Measurements from ENCODE around the gene ALG1L2. TPM values are rescaled to one million over a fixed set of nuclear protein-coding genes. Genes with fewer than 3 reads are reported as not detected.
"Not testable (repeated sequence)": the region's sequence is repeated elsewhere in the genome, so short reads cannot be mapped to it uniquely, and the experiment has no call there.

ALG1L2 gene
- polyA plus RNA-seq, 4 donors = 0.07 to 0.69 TPM; not detected in 2

- H3K9me3 ChIP-seq (ENCODE audit: control insufficient read depth in 2 of 2, insufficient read depth in 1 of 2, low read depth in 1 of 2, low read length in 1 of 2); H3K27me3 ChIP-seq (ENCODE audit: control insufficient read depth in 3 of 3, insufficient read depth in 3 of 3, low read length in 3 of 3); H3K4me3 ChIP-seq (ENCODE audit: low read depth in 1 of 3, low read length in 3 of 3); FAIRE-seq; H3K27ac ChIP-seq (ENCODE audit: low read depth in 1 of 3, low read length in 2 of 3); DNase-seq; H3K36me3 ChIP-seq (ENCODE audit: control insufficient read depth in 3 of 3, insufficient read depth in 2 of 3, low read depth in 1 of 3, low read length in 3 of 3); H3K4me1 ChIP-seq (ENCODE audit: control insufficient read depth in 3 of 3, insufficient read depth in 2 of 3, low read depth in 1 of 3, low read length in 2 of 3): not testable (repeated sequence)
- WGBS, 3 donors = 68 to 75% methylated on average over 15 of the region's 15 CpGs; no CpG with 5 or more reads in 1 of the 3 donors
These were observed 23.9 kb upstream of the ALG1L2 start for GRCh38 chr3:130057536-130058266.

DNA sequence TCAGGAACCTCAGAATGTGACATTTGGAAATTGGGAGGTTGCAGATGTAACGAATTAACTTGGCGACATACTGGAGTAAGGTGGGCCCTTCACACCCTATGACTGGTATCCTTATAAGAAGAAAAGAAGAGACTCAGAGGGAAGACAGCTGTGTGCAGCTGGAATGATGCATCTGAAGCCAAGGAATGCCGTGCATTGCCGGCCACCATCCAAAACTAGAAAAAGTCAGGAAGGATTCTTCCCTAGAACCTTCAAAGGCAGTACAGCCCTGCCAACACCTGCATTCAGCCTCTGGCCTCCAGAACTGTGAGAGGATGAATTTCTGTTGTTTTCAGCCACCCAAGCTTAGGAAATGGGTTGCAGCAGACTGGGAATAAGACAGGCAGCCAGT lies 23.4 kb upstream of the ALG1L2 start:
- H3K36me3 ChIP-seq (ENCODE audit: control insufficient read depth in 3 of 3, insufficient read depth in 2 of 3, low read depth in 1 of 3, low read length in 3 of 3); DNase-seq; FAIRE-seq; H3K4me3 ChIP-seq (ENCODE audit: low read depth in 1 of 3, low read length in 3 of 3); H3K4me1 ChIP-seq (ENCODE audit: control insufficient read depth in 3 of 3, insufficient read depth in 2 of 3, low read depth in 1 of 3, low read length in 2 of 3); H3K27me3 ChIP-seq (ENCODE audit: control insufficient read depth in 3 of 3, insufficient read depth in 3 of 3, low read length in 3 of 3); H3K9me3 ChIP-seq (ENCODE audit: control insufficient read depth in 2 of 2, insufficient read depth in 1 of 2, low read depth in 1 of 2, low read length in 1 of 2); H3K27ac ChIP-seq (ENCODE audit: low read depth in 1 of 3, low read length in 2 of 3): not testable (repeated sequence)
- 54 to 90% methylated on average over 2 of the region's 4 CpGs; no CpG with 5 or more reads in 1 of the 3 donors for whole genome bisulfite sequencing, 3 donors

DNA sequence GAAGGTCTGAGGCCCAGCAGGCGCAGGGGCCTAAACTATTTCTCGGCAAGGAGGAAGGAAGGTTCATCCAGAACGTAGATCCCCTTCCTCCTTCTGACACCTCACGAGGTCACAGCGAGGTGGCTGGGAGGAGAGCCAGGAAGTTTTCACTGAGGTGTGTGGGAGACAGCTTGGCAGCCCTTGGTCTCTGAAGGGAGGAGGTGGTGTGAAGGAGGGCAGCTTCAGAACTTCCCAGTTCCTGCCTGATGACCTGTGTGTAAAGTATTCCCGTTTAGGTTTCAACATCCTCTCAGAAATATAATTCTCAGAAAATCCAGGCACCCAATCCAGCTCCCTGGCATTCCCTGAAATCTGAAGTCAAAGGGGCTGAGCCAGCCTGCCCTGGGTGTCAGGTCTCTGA lies 22.9 kb upstream of the ALG1L2 start:
- H3K4me3 ChIP-seq (ENCODE audit: low read depth in 1 of 3, low read length in 3 of 3); H3K9me3 ChIP-seq (ENCODE audit: control insufficient read depth in 2 of 2, insufficient read depth in 1 of 2, low read depth in 1 of 2, low read length in 1 of 2); H3K4me1 ChIP-seq (ENCODE audit: control insufficient read depth in 3 of 3, insufficient read depth in 2 of 3, low read depth in 1 of 3, low read length in 2 of 3); H3K27me3 ChIP-seq (ENCODE audit: control insufficient read depth in 3 of 3, insufficient read depth in 3 of 3, low read length in 3 of 3); FAIRE-seq; DNase-seq; H3K36me3 ChIP-seq (ENCODE audit: control insufficient read depth in 3 of 3, insufficient read depth in 2 of 3, low read depth in 1 of 3, low read length in 3 of 3); H3K27ac ChIP-seq (ENCODE audit: low read depth in 1 of 3, low read length in 2 of 3): not testable (repeated sequence)
- WGBS, 3 donors = 38 to 61% methylated on average over 6 of the region's 6 CpGs; no CpG with 5 or more reads in 1 of the 3 donors

- not testable (repeated sequence) for FAIRE-seq; H3K27me3 ChIP-seq (ENCODE audit: control insufficient read depth in 3 of 3, insufficient read depth in 3 of 3, low read length in 3 of 3); H3K4me1 ChIP-seq (ENCODE audit: control insufficient read depth in 3 of 3, insufficient read depth in 2 of 3, low read depth in 1 of 3, low read length in 2 of 3); H3K27ac ChIP-seq (ENCODE audit: low read depth in 1 of 3, low read length in 2 of 3); H3K4me3 ChIP-seq (ENCODE audit: low read depth in 1 of 3, low read length in 3 of 3); H3K9me3 ChIP-seq (ENCODE audit: control insufficient read depth in 2 of 2, insufficient read depth in 1 of 2, low read depth in 1 of 2, low read length in 1 of 2); DNase-seq; H3K36me3 ChIP-seq (ENCODE audit: control insufficient read depth in 3 of 3, insufficient read depth in 2 of 3, low read depth in 1 of 3, low read length in 3 of 3)
- 79 to 93% methylated on average over 1 of the region's 1 CpG; no CpG with 5 or more reads in 1 of the 3 donors for WGBS, 3 donors
These were observed 22.5 kb upstream of the ALG1L2 start for GRCh38 chr3:130059162-130059561.

DNA sequence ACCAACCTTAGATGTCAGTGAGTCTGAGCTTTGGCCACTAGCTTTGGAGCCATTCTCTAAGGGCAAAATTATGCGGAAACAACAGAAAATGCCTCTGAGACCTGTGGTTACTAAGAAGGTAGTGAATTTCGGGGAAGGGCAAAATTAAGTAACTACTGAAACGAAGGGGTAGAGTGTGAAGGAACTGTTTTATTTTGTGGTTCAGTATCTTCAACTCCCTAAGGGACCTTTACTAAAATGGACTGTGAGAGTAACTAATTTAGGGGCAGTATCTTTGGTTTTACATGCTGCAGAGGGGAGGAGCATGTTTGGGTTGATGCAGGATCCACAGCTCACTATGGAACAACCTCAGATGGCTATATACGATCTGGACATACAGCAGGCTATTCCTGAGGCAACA lies 8.0 kb upstream of the ALG1L2 start:
- H3K27me3 ChIP-seq (ENCODE audit: control insufficient read depth in 3 of 3, insufficient read depth in 3 of 3, low read length in 3 of 3) = no peaks in the 10 kb centered on the region
- H3K36me3 ChIP-seq (ENCODE audit: control insufficient read depth in 3 of 3, insufficient read depth in 2 of 3, low read depth in 1 of 3, low read length in 3 of 3) = no peaks in the 10 kb centered on the region
- no peak for DNase-seq
- H3K4me1 ChIP-seq (ENCODE audit: control insufficient read depth in 3 of 3, insufficient read depth in 2 of 3, low read depth in 1 of 3, low read length in 2 of 3) = no peaks in the 10 kb centered on the region
- WGBS, 3 donors = 74 to 81% methylated on average over 4 of the region's 4 CpGs; no CpG with 5 or more reads in 1 of the 3 donors
- H3K9me3 ChIP-seq (ENCODE audit: control insufficient read depth in 2 of 2, insufficient read depth in 1 of 2, low read depth in 1 of 2, low read length in 1 of 2) = peaks cover 0 to 4% of the 10 kb centered on the region in 2 donors
- FAIRE-seq = no peak
- H3K27ac ChIP-seq (ENCODE audit: low read depth in 1 of 3, low read length in 2 of 3) = no peak overlapping the region
- H3K4me3 ChIP-seq (ENCODE audit: low read depth in 1 of 3, low read length in 3 of 3) = no peak overlapping the region

DNA sequence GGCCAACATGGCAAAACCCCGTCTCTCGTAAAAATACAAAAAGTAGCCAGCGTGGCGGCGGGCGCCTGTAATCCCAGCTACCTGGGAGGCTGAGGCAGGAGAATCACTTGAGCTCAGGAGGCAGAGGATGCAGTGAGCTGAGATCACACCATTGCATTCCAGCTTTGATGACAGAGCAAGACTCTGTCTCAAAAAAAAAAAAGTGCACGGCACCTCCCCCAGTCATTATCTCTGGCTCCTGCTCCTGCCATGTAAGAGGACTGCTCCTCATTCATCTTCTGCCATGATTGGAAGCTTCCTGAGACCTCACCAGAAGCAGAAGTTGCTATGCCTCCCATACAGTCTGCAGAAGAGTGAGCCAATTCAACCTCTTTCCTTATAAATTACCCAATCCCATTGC lies 4.0 kb upstream of the ALG1L2 start:
- no peak for FAIRE-seq
- Histone ChIP-seq H3K27ac (ENCODE audit: low read depth in 1 of 3, low read length in 2 of 3) (no peak overlapping the region), H3K4me1 (ENCODE audit: control insufficient read depth in 3 of 3, insufficient read depth in 2 of 3, low read depth in 1 of 3, low read length in 2 of 3) (no peaks in the 10 kb centered on the region), H3K9me3 (ENCODE audit: control insufficient read depth in 2 of 2, insufficient read depth in 1 of 2, low read depth in 1 of 2, low read length in 1 of 2) (no peaks in the 10 kb centered on the region), H3K4me3 (ENCODE audit: low read depth in 1 of 3, low read length in 3 of 3) (no peak overlapping the region), H3K27me3 (ENCODE audit: control insufficient read depth in 3 of 3, insufficient read depth in 3 of 3, low read length in 3 of 3) (no peaks in the 10 kb centered on the region), H3K36me3 (ENCODE audit: control insufficient read depth in 3 of 3, insufficient read depth in 2 of 3, low read depth in 1 of 3, low read length in 3 of 3) (no peaks in the 10 kb centered on the region)
- DNase-seq = no peak
- WGBS, 3 donors = 90 to 92% methylated on average over 7 of the region's 7 CpGs; no CpG with 5 or more reads in 1 of the 3 donors

- not testable (repeated sequence) for H3K4me3 ChIP-seq (ENCODE audit: low read depth in 1 of 3, low read length in 3 of 3); H3K27ac ChIP-seq (ENCODE audit: low read depth in 1 of 3, low read length in 2 of 3); DNase-seq; H3K36me3 ChIP-seq (ENCODE audit: control insufficient read depth in 3 of 3, insufficient read depth in 2 of 3, low read depth in 1 of 3, low read length in 3 of 3); H3K4me1 ChIP-seq (ENCODE audit: control insufficient read depth in 3 of 3, insufficient read depth in 2 of 3, low read depth in 1 of 3, low read length in 2 of 3); H3K9me3 ChIP-seq (ENCODE audit: control insufficient read depth in 2 of 2, insufficient read depth in 1 of 2, low read depth in 1 of 2, low read length in 1 of 2); FAIRE-seq; H3K27me3 ChIP-seq (ENCODE audit: control insufficient read depth in 3 of 3, insufficient read depth in 3 of 3, low read length in 3 of 3)
- WGBS, 3 donors = 67 to 72% (median 68%) methylated on average over 4 to 7 of the region's 7 CpGs
These were observed 1.9 kb downstream of the ALG1L2 start for GRCh38 chr3:130083363-130084090.

DNA sequence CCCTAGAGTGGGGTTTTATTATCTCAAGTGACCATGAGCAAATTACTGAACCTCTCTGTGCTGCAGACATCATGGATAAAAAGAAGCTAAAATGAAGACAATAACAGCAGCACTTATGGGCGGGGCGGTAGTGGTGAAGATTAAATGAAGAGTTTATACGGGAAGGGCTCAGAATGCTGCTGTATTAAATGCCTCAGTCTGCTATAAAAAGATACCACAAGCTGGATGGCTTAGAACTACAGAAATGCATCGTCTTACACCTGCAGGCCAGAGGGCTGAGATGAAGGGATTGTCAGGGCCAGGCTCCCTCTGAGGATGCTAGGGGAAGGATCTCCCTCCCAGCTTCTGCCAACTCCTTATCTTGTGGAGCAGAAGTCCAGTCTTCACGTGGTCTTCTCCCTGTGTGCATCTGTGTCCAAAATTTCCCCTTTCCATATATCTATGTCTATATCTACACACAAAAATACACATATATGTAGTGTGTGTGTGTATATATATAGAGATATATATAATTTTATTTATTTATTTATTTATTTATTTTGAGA lies 2.9 kb downstream of the ALG1L2 start:
- WGBS, 3 donors = 38 to 49% methylated on average over 5 of the region's 5 CpGs; no CpG with 5 or more reads in 1 of the 3 donors
- no peaks in the 10 kb centered on the region for H3K36me3 ChIP-seq (ENCODE audit: control insufficient read depth in 3 of 3, insufficient read depth in 2 of 3, low read depth in 1 of 3, low read length in 3 of 3)
- H3K27ac ChIP-seq (ENCODE audit: low read depth in 1 of 3, low read length in 2 of 3) = no peak overlapping the region
- peaks cover 0 to 6% of the 10 kb centered on the region in 2 donors for H3K9me3 ChIP-seq (ENCODE audit: control insufficient read depth in 2 of 2, insufficient read depth in 1 of 2, low read depth in 1 of 2, low read length in 1 of 2)
- FAIRE-seq = no peak
- no peaks in the 10 kb centered on the region for H3K4me1 ChIP-seq (ENCODE audit: control insufficient read depth in 3 of 3, insufficient read depth in 2 of 3, low read depth in 1 of 3, low read length in 2 of 3)
- H3K27me3 ChIP-seq (ENCODE audit: control insufficient read depth in 3 of 3, insufficient read depth in 3 of 3, low read length in 3 of 3) = no peaks in the 10 kb centered on the region
- no peak overlapping the region for H3K4me3 ChIP-seq (ENCODE audit: low read depth in 1 of 3, low read length in 3 of 3)
- DNase-seq = no peak

Data from small intestine (tissue), 7 donors.